LNCAP (cell line): Measurements from ENCODE around the gene VPS35L.
A peak's percentile ranks its signal among the peaks of the same experiment; 100 is the strongest.

ENCODE experiments used
- TF ChIP-seq, protein P1 (sequence below): fragments of 450-650 bp; IDR thresholded peaks from 2 replicates; pipeline ENCODE4 v1.5.1; 2017; ENCODE audit warnings: mild to moderate bottlenecking

Gene VPS35L

DNA sequence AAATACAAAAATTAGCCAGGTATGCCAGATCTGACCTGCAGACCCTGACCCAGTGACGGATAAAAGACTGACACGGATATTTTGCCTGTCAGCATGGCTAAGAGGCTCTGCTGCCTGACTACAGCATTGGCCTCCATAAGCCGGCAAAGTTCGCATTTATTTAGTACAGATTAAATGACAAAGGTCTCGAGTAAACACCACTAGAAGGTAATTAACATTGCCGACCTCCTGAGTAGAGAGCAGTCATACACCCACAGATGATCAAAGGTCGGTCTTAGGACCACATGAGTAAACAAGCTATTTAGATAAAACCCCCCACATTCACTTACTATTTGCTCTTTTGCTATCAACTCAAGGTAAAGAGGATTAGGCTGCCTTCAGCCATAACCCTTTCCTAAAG, 106.8 kb downstream of the VPS35L start:
- TF ChIP-seq, protein P1, sequence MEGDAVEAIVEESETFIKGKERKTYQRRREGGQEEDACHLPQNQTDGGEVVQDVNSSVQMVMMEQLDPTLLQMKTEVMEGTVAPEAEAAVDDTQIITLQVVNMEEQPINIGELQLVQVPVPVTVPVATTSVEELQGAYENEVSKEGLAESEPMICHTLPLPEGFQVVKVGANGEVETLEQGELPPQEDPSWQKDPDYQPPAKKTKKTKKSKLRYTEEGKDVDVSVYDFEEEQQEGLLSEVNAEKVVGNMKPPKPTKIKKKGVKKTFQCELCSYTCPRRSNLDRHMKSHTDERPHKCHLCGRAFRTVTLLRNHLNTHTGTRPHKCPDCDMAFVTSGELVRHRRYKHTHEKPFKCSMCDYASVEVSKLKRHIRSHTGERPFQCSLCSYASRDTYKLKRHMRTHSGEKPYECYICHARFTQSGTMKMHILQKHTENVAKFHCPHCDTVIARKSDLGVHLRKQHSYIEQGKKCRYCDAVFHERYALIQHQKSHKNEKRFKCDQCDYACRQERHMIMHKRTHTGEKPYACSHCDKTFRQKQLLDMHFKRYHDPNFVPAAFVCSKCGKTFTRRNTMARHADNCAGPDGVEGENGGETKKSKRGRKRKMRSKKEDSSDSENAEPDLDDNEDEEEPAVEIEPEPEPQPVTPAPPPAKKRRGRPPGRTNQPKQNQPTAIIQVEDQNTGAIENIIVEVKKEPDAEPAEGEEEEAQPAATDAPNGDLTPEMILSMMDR, result no peak

DNA sequence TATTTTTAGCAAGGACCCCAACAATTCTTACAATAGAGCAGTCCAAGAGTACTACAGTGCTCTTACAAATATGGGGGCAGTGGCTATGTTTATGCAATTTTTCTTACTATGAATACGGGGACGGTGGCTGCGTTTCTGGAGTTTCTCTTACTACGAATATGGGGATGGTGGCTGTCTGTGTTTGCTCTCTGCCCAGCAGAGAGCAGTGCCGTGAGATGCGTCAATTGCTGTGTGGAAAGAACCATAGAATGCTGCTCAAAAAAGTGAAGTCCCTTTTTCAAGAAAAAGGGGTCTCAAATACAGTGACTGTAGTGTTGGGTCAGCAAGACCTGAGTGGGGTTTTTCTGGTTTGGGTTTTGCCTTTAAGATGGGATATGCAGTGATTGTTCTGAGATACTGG, 108.7 kb downstream of the VPS35L start:
- TF ChIP-seq, protein P1, result no peak

DNA sequence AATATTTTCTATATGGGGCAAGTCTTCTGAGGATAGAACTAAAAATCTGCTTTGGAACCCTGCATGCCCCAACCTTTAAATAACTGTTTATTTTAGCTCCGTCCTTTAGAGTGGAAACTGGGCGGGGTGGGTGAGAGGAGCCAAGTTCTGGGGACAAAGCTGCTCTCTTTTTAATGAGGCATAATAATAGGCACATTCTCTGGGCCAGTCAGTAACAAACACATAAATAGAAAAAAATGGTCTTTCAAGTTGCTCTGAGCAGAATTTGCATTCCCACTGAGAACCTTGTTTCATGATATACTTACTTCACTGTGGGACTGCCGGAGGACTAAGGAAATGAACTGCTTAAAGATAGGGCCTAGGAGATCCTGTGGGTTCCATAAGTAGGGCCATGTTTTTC, 111.0 kb downstream of the VPS35L start:
- TF ChIP-seq, protein P1, result no peak

DNA sequence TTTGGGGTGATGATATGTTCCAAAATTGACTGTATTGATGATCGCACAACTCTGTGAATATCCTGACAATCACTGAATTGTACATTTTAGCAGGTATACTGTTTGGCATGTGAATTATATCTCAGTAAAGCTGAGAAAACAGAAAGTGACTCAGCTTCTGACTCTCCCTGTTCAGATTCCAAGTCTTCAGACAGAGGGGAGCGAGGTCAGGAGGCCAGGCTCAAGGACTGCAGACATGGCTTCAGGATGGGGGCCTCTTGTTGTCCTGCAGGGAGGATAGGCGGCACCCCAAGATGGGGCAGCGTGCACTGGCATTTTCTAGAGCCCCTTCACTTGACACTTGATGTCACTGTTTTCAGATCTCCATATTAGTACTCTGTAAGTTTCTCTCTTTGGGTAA, 116.9 kb downstream of the VPS35L start:
- TF ChIP-seq, protein P1, result no peak

DNA sequence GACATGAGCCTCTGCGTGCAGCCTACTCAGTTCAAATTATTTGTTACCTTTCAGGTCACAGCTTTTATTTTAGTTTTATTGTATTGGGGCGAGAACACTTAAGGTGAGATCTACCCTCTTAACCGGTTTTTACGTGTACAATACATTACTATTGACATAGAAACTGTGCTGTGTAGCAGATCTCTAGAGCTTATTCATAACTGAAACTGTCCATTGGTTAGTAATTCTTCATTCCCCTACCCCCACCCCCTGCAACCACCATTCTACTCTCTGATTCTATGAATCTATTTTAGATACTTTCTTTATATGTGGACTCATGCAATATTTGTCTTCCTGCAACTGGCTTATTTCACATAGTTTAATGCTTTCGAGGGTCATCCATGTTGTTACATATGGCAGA, 119.0 kb downstream of the VPS35L start:
- TF ChIP-seq, protein P1, result no peak

DNA sequence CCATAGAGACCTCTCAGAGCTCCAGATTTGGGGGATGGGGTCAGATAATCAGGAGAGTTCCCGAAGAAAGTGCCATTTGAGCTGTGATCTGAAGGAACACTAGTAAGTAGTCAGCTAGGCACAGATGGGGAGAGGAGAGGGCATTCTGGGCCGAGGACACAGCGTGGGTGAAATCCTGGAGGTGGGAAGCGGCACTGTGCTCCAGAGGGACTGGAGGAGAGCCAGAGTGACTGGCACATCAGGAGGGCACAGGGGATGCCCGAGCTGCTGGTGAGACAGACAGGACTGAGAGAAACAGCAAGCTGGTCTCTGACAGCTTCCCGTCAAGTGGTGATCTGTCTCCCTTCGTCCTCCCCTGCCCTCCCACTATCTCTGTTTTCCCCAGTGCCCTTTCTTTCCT, 121.9 kb downstream of the VPS35L start:
- TF ChIP-seq, protein P1, result no peak

DNA sequence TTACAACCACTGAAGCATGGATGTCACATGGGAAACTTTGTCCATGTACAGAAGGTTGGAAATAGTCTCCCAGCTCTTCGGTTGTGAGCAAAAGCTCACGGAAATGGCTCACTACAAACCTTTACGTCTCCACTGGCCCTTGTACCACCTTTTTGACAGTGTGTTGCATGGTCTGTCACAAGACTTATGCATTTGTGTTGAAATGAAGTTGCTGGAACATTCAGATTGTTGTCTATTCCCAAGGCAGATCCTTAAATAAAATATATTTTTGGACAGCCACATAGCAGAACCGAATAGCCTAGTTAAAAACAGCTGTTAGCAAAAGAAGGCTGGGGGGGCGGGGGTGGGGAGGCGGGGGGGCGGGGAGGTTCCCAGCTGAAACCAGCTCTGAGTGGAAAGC, 123.3 kb downstream of the VPS35L start:
- TF ChIP-seq, protein P1, result no peak

DNA sequence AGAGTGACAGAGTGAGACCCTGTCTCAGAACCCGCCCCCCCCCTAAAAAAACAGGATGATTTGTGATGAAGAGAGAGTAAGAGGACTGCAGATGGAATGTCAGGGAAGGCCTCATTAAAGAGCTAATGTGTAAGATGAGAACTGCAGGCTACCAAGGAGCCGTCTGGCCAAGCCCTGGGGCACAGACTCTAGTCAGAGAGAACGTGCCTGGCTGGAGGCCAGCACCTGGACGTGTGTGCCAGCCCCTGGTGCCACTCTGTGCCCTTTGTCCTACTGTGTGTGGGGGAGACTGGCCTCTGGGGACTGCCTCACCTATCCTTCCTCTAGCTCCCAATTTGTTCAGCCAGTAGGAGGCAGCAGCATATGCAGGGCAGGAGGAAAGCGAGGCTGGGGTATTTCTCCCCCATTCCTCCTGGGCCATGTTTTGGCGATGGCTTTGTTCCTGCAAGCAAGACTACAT, 125.4 kb downstream of the VPS35L start:
- TF ChIP-seq, protein P1, result peak; percentile 28; the same call in 1 of the 2 replicates
